ENCODE measurements around the gene SLC22A17.

DNA sequence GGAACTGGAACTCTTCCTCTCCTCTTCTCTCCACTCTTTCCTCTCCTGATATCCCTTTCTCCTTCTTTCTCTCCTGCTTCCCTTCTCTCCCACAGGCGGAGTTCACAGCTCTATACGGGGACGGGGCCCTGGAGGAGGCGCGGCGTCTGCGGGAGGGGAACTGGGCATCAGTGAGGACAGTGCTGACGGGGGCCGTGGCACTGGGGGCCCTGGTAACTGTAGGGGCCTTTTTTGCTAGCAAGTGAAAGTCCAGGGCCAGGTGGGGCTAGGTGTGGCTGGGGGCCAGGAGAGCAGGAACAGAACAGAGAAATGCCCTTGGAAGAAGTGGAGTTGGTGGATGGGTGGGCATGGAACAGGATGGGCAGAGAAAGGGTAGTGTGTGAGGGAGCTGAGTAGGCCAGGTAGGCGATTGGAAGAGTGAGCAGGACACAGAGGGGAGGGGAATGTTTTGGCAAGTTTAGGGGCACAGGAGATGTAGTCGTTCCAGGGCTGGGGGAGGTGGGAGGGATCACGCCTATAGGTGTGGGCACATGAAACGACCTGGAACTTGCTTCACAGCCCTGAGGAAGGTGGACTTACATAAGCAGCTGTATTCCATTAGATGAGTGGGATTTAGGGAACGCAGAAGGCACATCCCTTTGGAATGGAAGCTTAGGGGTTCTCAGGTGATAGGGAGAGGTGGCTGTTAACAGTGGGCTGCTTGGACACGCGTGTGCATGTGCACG lies 43.8 kb downstream of the SLC22A17 start:
- no peak for TF ChIP-seq YY1 (IDR thresholded peaks at IDR 0.05; ENCODE audit: low read depth, low read length)
- TF ChIP-seq JUN (IDR thresholded peaks at IDR 0.05; ENCODE audit: low read depth, low read length) = no peak
- TF ChIP-seq USF2 (IDR thresholded peaks at IDR 0.05; ENCODE audit: low read length) = no peak
- TF ChIP-seq, protein P1, sequence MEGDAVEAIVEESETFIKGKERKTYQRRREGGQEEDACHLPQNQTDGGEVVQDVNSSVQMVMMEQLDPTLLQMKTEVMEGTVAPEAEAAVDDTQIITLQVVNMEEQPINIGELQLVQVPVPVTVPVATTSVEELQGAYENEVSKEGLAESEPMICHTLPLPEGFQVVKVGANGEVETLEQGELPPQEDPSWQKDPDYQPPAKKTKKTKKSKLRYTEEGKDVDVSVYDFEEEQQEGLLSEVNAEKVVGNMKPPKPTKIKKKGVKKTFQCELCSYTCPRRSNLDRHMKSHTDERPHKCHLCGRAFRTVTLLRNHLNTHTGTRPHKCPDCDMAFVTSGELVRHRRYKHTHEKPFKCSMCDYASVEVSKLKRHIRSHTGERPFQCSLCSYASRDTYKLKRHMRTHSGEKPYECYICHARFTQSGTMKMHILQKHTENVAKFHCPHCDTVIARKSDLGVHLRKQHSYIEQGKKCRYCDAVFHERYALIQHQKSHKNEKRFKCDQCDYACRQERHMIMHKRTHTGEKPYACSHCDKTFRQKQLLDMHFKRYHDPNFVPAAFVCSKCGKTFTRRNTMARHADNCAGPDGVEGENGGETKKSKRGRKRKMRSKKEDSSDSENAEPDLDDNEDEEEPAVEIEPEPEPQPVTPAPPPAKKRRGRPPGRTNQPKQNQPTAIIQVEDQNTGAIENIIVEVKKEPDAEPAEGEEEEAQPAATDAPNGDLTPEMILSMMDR (IDR thresholded peaks at IDR 0.05; ENCODE audit: control extremely low read depth in 1 of 3, insufficient read depth in 1 of 3, low read depth in 1 of 3, low read length in 3 of 3) = no peak
- no peak for TF ChIP-seq MAFK (IDR thresholded peaks at IDR 0.05; ENCODE audit: low read depth, low read length)
- no peak for TF ChIP-seq SP2 (IDR thresholded peaks at IDR 0.05; ENCODE audit: low read length)
- no peak for TF ChIP-seq SIX5 (IDR thresholded peaks at IDR 0.05; ENCODE audit: low read depth, low read length)
- no peak for TF ChIP-seq SUZ12 (IDR thresholded peaks at IDR 0.05; ENCODE audit: low read length)
- TF ChIP-seq SP1 (IDR thresholded peaks at IDR 0.05; ENCODE audit: low read depth, low read length) = no peak
- TF ChIP-seq ASH2L (IDR thresholded peaks at IDR 0.05; ENCODE audit: low read length) = no peak
- TF ChIP-seq CHD2 (IDR thresholded peaks at IDR 0.05; ENCODE audit: low read length) = no peak
- TF ChIP-seq EP300 (IDR thresholded peaks at IDR 0.05; ENCODE audit: borderline replicate concordance in 1 of 2, low read depth in 2 of 2, low read length in 2 of 2) = no peak
- TF ChIP-seq GABPA (IDR thresholded peaks at IDR 0.05; ENCODE audit: borderline replicate concordance, insufficient read depth, low read length) = no peak

Data from H1 (cell line).